OCI-LY7 (cell line): ENCODE measurements around the gene RAN.
A peak's percentile ranks its signal among the peaks of the same experiment; 100 is the strongest.

Source experiments
- EZH2phosphoT487 ChIP-seq: fragments of 200-600 bp; sonication (generic); IDR thresholded peaks from 2 replicates; pipeline ENCODE4 v1.6.1; 2018; ENCODE audit warnings: low read depth, borderline replicate concordance, mild to moderate bottlenecking, mixed run types, antibody characterized with exemption, low read length, moderate library complexity, mixed read lengths
- TF ChIP-seq, protein P1 (sequence below): fragments of 200-600 bp; sonication (generic); conservative IDR thresholded peaks from 2 replicates; pipeline ENCODE4 v1.5.1; 2014; ENCODE audit warnings: mild to moderate bottlenecking, antibody characterized with exemption, low read length, moderate library complexity, mixed read lengths

DNA sequence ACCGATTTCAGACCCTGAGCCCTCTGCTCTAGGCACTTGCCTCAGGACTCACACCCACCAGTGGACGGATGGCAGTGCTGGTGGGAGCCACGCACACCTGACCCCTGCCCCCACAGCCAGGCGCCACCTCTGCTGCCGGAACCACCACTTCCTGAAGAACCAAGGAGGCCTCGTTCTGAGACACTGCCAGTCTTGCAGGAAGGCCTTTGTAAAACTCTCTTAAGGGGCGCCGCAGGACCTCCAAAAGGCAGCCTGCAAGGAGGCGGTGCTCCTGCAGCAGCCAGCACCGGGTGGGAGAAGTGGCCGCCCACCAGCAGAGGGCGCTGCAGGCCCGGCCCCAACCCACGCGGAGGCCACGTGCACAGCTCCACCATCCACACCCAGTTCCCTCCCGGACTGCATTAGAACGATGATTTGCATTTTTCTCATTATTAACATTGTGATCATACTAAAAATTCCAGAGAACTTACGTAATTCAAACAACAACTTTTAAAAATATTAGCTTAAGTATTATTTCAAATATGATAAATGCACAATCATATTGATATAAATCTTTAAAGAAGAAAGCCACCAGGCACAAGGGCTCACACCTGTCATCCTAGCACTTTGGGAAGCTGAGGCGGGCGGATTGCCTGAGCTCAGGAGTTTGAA is 45.6 kb upstream of the RAN start:
- TF ChIP-seq, protein P1, sequence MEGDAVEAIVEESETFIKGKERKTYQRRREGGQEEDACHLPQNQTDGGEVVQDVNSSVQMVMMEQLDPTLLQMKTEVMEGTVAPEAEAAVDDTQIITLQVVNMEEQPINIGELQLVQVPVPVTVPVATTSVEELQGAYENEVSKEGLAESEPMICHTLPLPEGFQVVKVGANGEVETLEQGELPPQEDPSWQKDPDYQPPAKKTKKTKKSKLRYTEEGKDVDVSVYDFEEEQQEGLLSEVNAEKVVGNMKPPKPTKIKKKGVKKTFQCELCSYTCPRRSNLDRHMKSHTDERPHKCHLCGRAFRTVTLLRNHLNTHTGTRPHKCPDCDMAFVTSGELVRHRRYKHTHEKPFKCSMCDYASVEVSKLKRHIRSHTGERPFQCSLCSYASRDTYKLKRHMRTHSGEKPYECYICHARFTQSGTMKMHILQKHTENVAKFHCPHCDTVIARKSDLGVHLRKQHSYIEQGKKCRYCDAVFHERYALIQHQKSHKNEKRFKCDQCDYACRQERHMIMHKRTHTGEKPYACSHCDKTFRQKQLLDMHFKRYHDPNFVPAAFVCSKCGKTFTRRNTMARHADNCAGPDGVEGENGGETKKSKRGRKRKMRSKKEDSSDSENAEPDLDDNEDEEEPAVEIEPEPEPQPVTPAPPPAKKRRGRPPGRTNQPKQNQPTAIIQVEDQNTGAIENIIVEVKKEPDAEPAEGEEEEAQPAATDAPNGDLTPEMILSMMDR, result peak; percentile 91
- no peak for TF ChIP-seq EZH2phosphoT487
